ENCODE results near the gene ASAP2.

Gene ASAP2

GRCh38 chr2:9360110-9360509, 153.5 kb downstream of the ASAP2 start:
- DNase-seq (ENCODE audit: extremely low read depth, low read depth) = no peak
- TF ChIP-seq CTCF (IDR thresholded peaks at IDR 0.05; ENCODE audit: low read depth, low read length, missing control alignments) = no peak
- no peak overlapping the region for H3K4me3 ChIP-seq (replicated peaks; ENCODE audit: low read depth, low read length)

- H3K4me3 ChIP-seq (replicated peaks; ENCODE audit: low read depth, low read length) = no peak overlapping the region
- TF ChIP-seq CTCF (IDR thresholded peaks at IDR 0.05; ENCODE audit: low read depth, low read length, missing control alignments) = no peak
- no peak for DNase-seq (ENCODE audit: extremely low read depth, low read depth)
Measured at GRCh38 chr2:9360701-9361100, 154.1 kb downstream of the ASAP2 start.

- no peak for DNase-seq (ENCODE audit: extremely low read depth, low read depth)
- TF ChIP-seq CTCF (IDR thresholded peaks at IDR 0.05; ENCODE audit: low read depth, low read length, missing control alignments) = no peak
- H3K4me3 ChIP-seq (replicated peaks; ENCODE audit: low read depth, low read length) = no peak overlapping the region
Measured at GRCh38 chr2:9364373-9364772, 157.8 kb downstream of the ASAP2 start.

- H3K4me3 ChIP-seq (replicated peaks; ENCODE audit: low read depth, low read length) = no peak overlapping the region
- no peak for TF ChIP-seq CTCF (IDR thresholded peaks at IDR 0.05; ENCODE audit: low read depth, low read length, missing control alignments)
- DNase-seq (ENCODE audit: extremely low read depth, low read depth) = no peak
Measured at GRCh38 chr2:9364791-9365497, 158.3 kb downstream of the ASAP2 start.

GRCh38 chr2:9365498-9366019, 158.9 kb downstream of the ASAP2 start:
- no peak for TF ChIP-seq CTCF (IDR thresholded peaks at IDR 0.05; ENCODE audit: low read depth, low read length, missing control alignments)
- H3K4me3 ChIP-seq (replicated peaks; ENCODE audit: low read depth, low read length) = no peak overlapping the region

GRCh38 chr2:9366026-9366425, 159.4 kb downstream of the ASAP2 start:
- no peak for DNase-seq (ENCODE audit: extremely low read depth, low read depth)
- TF ChIP-seq CTCF (IDR thresholded peaks at IDR 0.05; ENCODE audit: low read depth, low read length, missing control alignments) = no peak
- H3K4me3 ChIP-seq (replicated peaks; ENCODE audit: low read depth, low read length) = no peak overlapping the region

More at GRCh38 chr2:9365498-9366019, 158.9 kb downstream of the ASAP2 start:
- no peak for DNase-seq (ENCODE audit: extremely low read depth, low read depth)

Measured in HFF-Myc (cell line).